ENCODE results near the gene LRIT3. TPM values are rescaled to one million over a fixed set of nuclear protein-coding genes. Genes with fewer than 3 reads are reported as not detected.

Gene LRIT3
- total and polyA plus RNA-seq, 4 donors, result 0.03 to 0.08 (median 0.07) TPM; not detected in 1

GRCh38 chr4:109803924-109804571, 43.9 kb upstream of the LRIT3 start:
- TF ChIP-seq RAD21 (IDR thresholded peaks at IDR 0.05) (peak; percentile 88 to 91), RXRA (IDR thresholded peaks at IDR 0.05) (no peak), CTCF (IDR thresholded peaks at IDR 0.05; ENCODE audit: low read depth, low read length, missing input control) (peak; percentile 65), YY1 (IDR thresholded peaks at IDR 0.05) (no peak), SP1 (IDR thresholded peaks at IDR 0.05) (no peak), JUND (IDR thresholded peaks at IDR 0.05) (no peak), FOXA2 (IDR thresholded peaks at IDR 0.05) (no peak), TAF1 (conservative IDR thresholded peaks at IDR 0.05) (no peak), GABPA (IDR thresholded peaks at IDR 0.05 in 1 of 2, conservative IDR thresholded peaks at IDR 0.05 in 1 of 2) (no peak), MAX (IDR thresholded peaks at IDR 0.05) (no peak), EGR1 (IDR thresholded peaks at IDR 0.05; ENCODE audit: low read depth in 2 of 2) (no peak), FOXA1 (IDR thresholded peaks at IDR 0.05) (no peak), HNF4A (conservative IDR thresholded peaks at IDR 0.05) (no peak), HNF4G (IDR thresholded peaks at IDR 0.05) (no peak), NR2F2 (IDR thresholded peaks at IDR 0.05) (no peak)
- DNase-seq (ENCODE audit: low spot score), result no peak
- Histone ChIP-seq H3K36me3 (ENCODE audit: control insufficient read depth in 4 of 4, insufficient read depth in 3 of 4, low read depth in 1 of 4, low read length in 3 of 4) (no peaks in the 10 kb centered on the region), H3K27ac (ENCODE audit: low read depth in 1 of 2, low read length in 2 of 2) (no peak overlapping the region), H3K4me1 (ENCODE audit: control insufficient read depth in 4 of 4, insufficient read depth in 4 of 4, low read length in 3 of 4) (peaks cover 2 to 16% (median 12%) of the 10 kb centered on the region in 4 donors), H3K9ac (ENCODE audit: low read depth in 1 of 2, low read length in 2 of 2) (no peak overlapping the region), H3K27me3 (ENCODE audit: control insufficient read depth in 4 of 4, insufficient read depth in 4 of 4, low read length in 3 of 4) (no peaks in the 10 kb centered on the region), H3K4me3 (ENCODE audit: low read depth in 1 of 3, low read length in 3 of 3) (no peak overlapping the region), H3K9me3 (ENCODE audit: control insufficient read depth in 4 of 4, low read length in 3 of 4) (no peaks in the 10 kb centered on the region)
- WGBS, result 19% methylated on average over 4 of the region's 4 CpGs

GRCh38 chr4:109809655-109810054, 38.3 kb upstream of the LRIT3 start:
- H3K27ac ChIP-seq (ENCODE audit: low read depth in 1 of 2, low read length in 2 of 2), result no peak overlapping the region
- no peak overlapping the region for H3K4me3 ChIP-seq (ENCODE audit: low read depth in 1 of 3, low read length in 3 of 3)
- no peaks in the 10 kb centered on the region for H3K27me3 ChIP-seq (ENCODE audit: control insufficient read depth in 4 of 4, insufficient read depth in 4 of 4, low read length in 3 of 4)
- peaks cover 0 to 3% (median 1%) of the 10 kb centered on the region in 4 donors for H3K4me1 ChIP-seq (ENCODE audit: control insufficient read depth in 4 of 4, insufficient read depth in 4 of 4, low read length in 3 of 4)
- WGBS, result 91% methylated on average over 2 of the region's 2 CpGs
- TF ChIP-seq RAD21 (IDR thresholded peaks at IDR 0.05) (no peak), JUND (IDR thresholded peaks at IDR 0.05) (no peak), HNF4G (IDR thresholded peaks at IDR 0.05) (no peak), HNF4A (conservative IDR thresholded peaks at IDR 0.05) (no peak), MAX (IDR thresholded peaks at IDR 0.05) (no peak), SP1 (IDR thresholded peaks at IDR 0.05) (no peak), GABPA (IDR thresholded peaks at IDR 0.05 in 1 of 2, conservative IDR thresholded peaks at IDR 0.05 in 1 of 2) (no peak), TAF1 (conservative IDR thresholded peaks at IDR 0.05) (no peak), CTCF (IDR thresholded peaks at IDR 0.05; ENCODE audit: low read depth, low read length, missing input control) (no peak), REST (IDR thresholded peaks at IDR 0.05) (no peak)
- H3K36me3 ChIP-seq (ENCODE audit: control insufficient read depth in 4 of 4, insufficient read depth in 3 of 4, low read depth in 1 of 4, low read length in 3 of 4), result no peaks in the 10 kb centered on the region
- H3K9me3 ChIP-seq (ENCODE audit: control insufficient read depth in 4 of 4, low read length in 3 of 4), result no peaks in the 10 kb centered on the region
- no peak overlapping the region for H3K9ac ChIP-seq (ENCODE audit: low read depth in 1 of 2, low read length in 2 of 2)
- DNase-seq (ENCODE audit: low spot score), result no peak

Measured in liver (tissue), 9 donors.